NB4 (cell line): Measurements from ENCODE around the gene DISP2.
A peak's percentile ranks its signal among the peaks of the same experiment; 100 is the strongest.

Experiments used
- DNase-seq: peaks from one replicate; pipeline ENCODE4 v3.0.0; 2010; ENCODE audit warnings: low read depth
- H3K4me3 ChIP-seq: one replicate; pipeline ENCODE4 v1.5.1; 2011; ENCODE audit warnings: mild to moderate bottlenecking, low read depth, low read length, moderate library complexity
- CTCF ChIP-seq: IDR thresholded peaks from one replicate; pipeline ENCODE4 v1.5.1; 2012; ENCODE audit warnings: low read depth, low read length
- MAX ChIP-seq: IDR thresholded peaks from 2 replicates; pipeline ENCODE4 v1.6.1; 2011; ENCODE audit warnings: low read depth, low read length
- MYC ChIP-seq: IDR thresholded peaks from 2 replicates; pipeline ENCODE4 v1.6.1; 2011; ENCODE audit warnings: low read depth, low read length
- POLR2A ChIP-seq: IDR thresholded peaks from 2 replicates; pipeline ENCODE4 v1.6.1; 2011; ENCODE audit warnings: mild to moderate bottlenecking; ENCODE audit not compliant: insufficient read length; ENCODE audit errors: extremely low read depth

The DISP2 gene

GRCh38 chr15:40382580-40383456, 24.8 kb downstream of the DISP2 start, which contains the start of gene KNSTRN:
KNSTRN (plus strand) TSS chr15:40382721; CDS start chr15:40382836, 115 bp downstream.
- TF ChIP-seq POLR2A, result peak; percentile 68
- TF ChIP-seq MAX, result peak; percentile 38
- no peak for TF ChIP-seq CTCF
- TF ChIP-seq MYC, result peak; percentile 26; the same call in 1 of the 2 replicates
- DNase-seq, result peak; percentile 93
- H3K4me3 ChIP-seq, result peak within 1 kb of the TSS; percentile 95

- no peak for TF ChIP-seq MYC
- no peak for DNase-seq
These were observed 28.5 kb downstream of the DISP2 start for GRCh38 chr15:40386480-40386879.

GRCh38 chr15:40388941-40389823, 31.2 kb downstream of the DISP2 start:
- H3K4me3 ChIP-seq, result no peak overlapping the region
- TF ChIP-seq CTCF (no peak), MYC (peak; percentile 46; the same call in 1 of the 2 replicates)
- DNase-seq, result peak; percentile 86

More at GRCh38 chr15:40386480-40386879, 28.5 kb downstream of the DISP2 start:
- H3K4me3 ChIP-seq, result no peak overlapping the region

GRCh38 chr15:40389824-40390595, 32.0 kb downstream of the DISP2 start:
- TF ChIP-seq MAX, result no peak
- DNase-seq, result no peak
- H3K4me3 ChIP-seq, result no peak overlapping the region

GRCh38 chr15:40392986-40393948, 35.2 kb downstream of the DISP2 start:
- H3K4me3 ChIP-seq, result no peak overlapping the region
- no peak for TF ChIP-seq MAX
- no peak for TF ChIP-seq MYC
- no peak for TF ChIP-seq POLR2A
- no peak for TF ChIP-seq CTCF
- DNase-seq, result no peak

- no peak for DNase-seq
- TF ChIP-seq POLR2A (no peak), CTCF (no peak), MAX (no peak), MYC (no peak)
- no peak overlapping the region for H3K4me3 ChIP-seq
These were observed 39.8 kb downstream of the DISP2 start for GRCh38 chr15:40397688-40398412.
